GM06990 (cell line): ENCODE results near the gene NPHP4.

Source experiments
- DNase-seq: peaks from one replicate; pipeline ENCODE4 v3.0.0-alpha.2; 2011; ENCODE audit not compliant: insufficient read length; ENCODE audit errors: extremely low read depth
- H3K27me3 ChIP-seq: replicated peaks from 2 replicates; pipeline ENCODE4 v1.6.0; 2011; ENCODE audit warnings: low read length; ENCODE audit not compliant: control insufficient read depth, insufficient read depth
- H3K36me3 ChIP-seq: 2 replicates; pipeline ENCODE4 v1.5.1; 2011; ENCODE audit warnings: low read length; ENCODE audit not compliant: control insufficient read depth, insufficient read depth
- H3K4me3 ChIP-seq: replicated peaks from 2 replicates; pipeline ENCODE4 v1.5.1; 2011; ENCODE audit warnings: low read depth, mild to moderate bottlenecking, control low read depth, low read length
- TF ChIP-seq, protein P1 (sequence below): IDR thresholded peaks from 2 replicates; pipeline ENCODE4 v1.5.1; 2011; ENCODE audit warnings: low read length, control low read depth, mild to moderate bottlenecking, inconsistent platforms; ENCODE audit not compliant: insufficient read depth, poor library complexity, severe bottlenecking

Gene NPHP4

DNA sequence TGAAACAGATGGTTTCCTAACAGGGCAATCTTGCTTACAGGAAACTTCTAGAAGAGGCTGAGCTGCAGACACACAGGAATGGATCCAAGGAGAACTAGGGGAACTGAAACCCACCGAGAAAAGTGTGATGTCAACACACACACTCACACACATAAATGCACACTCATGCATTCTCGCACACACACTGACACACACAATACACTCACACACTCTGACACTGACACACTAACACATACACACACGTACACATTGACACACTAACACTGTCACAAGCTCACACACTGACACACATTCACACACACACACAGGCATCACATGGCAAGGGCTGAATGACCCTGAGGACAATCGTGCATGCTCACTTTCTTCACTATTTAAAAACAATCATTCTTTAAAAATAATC, 142.7 kb downstream of the NPHP4 start:
- TF ChIP-seq, protein P1, sequence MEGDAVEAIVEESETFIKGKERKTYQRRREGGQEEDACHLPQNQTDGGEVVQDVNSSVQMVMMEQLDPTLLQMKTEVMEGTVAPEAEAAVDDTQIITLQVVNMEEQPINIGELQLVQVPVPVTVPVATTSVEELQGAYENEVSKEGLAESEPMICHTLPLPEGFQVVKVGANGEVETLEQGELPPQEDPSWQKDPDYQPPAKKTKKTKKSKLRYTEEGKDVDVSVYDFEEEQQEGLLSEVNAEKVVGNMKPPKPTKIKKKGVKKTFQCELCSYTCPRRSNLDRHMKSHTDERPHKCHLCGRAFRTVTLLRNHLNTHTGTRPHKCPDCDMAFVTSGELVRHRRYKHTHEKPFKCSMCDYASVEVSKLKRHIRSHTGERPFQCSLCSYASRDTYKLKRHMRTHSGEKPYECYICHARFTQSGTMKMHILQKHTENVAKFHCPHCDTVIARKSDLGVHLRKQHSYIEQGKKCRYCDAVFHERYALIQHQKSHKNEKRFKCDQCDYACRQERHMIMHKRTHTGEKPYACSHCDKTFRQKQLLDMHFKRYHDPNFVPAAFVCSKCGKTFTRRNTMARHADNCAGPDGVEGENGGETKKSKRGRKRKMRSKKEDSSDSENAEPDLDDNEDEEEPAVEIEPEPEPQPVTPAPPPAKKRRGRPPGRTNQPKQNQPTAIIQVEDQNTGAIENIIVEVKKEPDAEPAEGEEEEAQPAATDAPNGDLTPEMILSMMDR = no peak
- Histone ChIP-seq H3K36me3 (no peaks in the 10 kb centered on the region), H3K4me3 (no peak overlapping the region), H3K27me3 (no peaks in the 10 kb centered on the region; the same call in 1 of the 2 replicates)
- DNase-seq = no peak

DNA sequence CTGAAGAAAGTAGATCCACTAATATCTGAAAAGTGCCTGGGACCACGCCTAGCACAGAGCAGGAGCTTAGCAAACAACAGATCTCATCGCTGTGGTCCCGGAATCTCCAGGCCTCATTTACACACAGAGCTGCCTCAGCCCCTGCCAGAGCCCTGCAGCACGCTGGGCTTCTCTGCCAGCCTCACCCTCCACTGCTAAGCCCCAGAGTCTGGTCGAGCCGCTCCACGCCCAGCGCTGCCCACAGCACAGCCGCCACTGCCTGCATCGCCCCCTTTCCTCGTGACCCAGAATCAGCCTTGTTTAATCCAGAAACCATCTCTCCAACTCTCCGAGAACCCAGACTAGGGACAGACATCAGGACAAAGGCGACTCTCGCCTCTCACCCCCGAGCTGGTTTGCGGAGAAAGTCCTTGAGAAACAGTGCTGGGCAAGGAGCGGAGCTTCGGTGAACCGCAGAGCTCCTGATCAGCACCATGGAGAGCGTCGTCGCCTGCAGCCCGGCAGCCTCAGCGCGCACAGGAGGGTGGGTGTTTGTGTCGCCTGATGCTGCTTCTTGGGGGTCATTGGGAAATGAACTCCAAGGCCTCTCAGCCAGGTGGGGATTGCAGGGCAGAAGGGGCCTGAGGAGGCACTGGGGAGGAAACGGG, 145.1 kb downstream of the NPHP4 start:
- DNase-seq = no peak
- TF ChIP-seq, protein P1 = no peak
- Histone ChIP-seq H3K4me3 (no peak overlapping the region), H3K27me3 (no peaks in the 10 kb centered on the region; the same call in 1 of the 2 replicates), H3K36me3 (no peaks in the 10 kb centered on the region)

DNA sequence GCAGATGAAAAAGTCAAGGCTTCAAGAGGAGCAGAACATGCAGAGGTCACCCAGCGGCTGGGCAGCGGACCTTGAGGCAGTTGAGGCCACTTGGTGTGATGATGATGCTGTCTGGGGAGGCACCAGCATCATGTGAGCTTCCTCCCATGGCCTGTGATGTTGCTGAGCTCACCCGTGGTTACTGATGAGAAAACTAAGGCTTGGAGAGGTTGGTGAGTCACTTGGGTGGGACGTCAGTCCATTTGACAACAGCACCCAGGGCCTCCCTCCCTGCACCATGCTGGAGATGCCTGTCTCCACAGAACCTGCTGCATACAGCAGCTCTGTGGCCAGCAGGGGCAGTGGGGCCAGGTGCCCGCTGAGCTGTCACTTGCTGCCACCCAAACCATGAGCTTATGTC, 146.8 kb downstream of the NPHP4 start:
- Histone ChIP-seq H3K27me3 (no peaks in the 10 kb centered on the region; the same call in 1 of the 2 replicates), H3K4me3 (no peak overlapping the region), H3K36me3 (no peaks in the 10 kb centered on the region)
- TF ChIP-seq, protein P1 = no peak
- no peak for DNase-seq

DNA sequence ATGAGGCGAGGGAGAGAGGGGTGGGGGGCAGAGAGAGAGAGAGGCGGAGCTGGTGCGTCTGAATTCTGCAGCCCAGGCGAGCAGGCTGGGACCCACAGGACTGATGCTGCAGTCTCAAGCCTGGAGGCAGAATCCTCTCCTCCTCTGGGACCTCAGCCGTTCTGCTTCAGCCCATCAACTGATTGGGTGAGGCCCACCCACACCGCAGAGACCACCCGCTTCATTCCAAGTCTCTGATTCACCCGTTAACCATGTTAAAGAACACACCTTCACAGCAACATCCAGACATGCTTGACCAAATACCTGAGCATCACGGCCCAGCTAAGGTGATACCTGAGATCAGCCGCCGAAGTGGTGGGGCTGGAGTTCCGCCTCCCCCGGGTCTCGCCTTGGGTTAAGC, 147.8 kb downstream of the NPHP4 start:
- H3K27me3 ChIP-seq = no peaks in the 10 kb centered on the region
- DNase-seq = no peak
- no peak overlapping the region for H3K4me3 ChIP-seq
- H3K36me3 ChIP-seq = no peaks in the 10 kb centered on the region
- TF ChIP-seq, protein P1 = no peak

DNA sequence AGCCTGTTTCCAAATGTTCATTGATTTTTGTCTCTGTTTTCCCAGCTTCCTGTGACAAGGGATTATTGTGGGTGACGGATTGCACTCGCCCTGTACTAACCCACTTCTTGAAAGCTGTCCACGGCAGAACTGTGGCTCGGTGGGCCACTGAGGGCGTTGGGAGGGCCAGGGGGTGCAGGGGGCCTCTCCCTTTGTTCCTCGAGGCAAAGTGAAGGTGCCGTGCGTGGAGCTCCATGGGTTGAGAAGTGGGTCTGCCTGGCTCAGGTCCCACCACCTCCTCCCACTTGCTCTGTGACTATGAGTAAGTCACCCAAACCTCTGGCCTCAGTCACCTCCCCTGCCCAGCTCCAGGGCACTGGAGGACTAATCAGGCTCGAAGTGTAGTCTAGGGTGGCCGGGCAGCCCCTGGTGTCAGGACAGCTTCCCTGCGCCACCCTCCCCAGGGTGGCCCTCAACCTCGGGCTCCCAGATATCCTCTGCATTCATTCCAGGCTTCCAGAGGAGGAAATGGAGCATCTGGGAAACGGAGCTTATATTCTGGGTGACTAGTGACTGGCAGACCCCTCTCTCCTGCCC, 148.6 kb downstream of the NPHP4 start:
- H3K27me3 ChIP-seq = no peaks in the 10 kb centered on the region
- DNase-seq = no peak
- TF ChIP-seq, protein P1 = no peak

More for the DNA sequence above, 148.6 kb downstream of the NPHP4 start:
- Histone ChIP-seq H3K36me3 (no peaks in the 10 kb centered on the region), H3K4me3 (no peak overlapping the region)
